GM21786 (cell line): ENCODE results near the gene ZNF500.
"Not testable (repeated sequence)": the region's sequence is repeated elsewhere in the genome, so short reads cannot be mapped to it uniquely, and the experiment has no call there.

ENCODE experiments used
- ATAC-seq: cut with Tn5 transposase; IDR thresholded peaks from one replicate; pipeline ENCODE4 v1.9.1; 2021; ENCODE audit not compliant: unreplicated experiment

The ZNF500 gene

DNA sequence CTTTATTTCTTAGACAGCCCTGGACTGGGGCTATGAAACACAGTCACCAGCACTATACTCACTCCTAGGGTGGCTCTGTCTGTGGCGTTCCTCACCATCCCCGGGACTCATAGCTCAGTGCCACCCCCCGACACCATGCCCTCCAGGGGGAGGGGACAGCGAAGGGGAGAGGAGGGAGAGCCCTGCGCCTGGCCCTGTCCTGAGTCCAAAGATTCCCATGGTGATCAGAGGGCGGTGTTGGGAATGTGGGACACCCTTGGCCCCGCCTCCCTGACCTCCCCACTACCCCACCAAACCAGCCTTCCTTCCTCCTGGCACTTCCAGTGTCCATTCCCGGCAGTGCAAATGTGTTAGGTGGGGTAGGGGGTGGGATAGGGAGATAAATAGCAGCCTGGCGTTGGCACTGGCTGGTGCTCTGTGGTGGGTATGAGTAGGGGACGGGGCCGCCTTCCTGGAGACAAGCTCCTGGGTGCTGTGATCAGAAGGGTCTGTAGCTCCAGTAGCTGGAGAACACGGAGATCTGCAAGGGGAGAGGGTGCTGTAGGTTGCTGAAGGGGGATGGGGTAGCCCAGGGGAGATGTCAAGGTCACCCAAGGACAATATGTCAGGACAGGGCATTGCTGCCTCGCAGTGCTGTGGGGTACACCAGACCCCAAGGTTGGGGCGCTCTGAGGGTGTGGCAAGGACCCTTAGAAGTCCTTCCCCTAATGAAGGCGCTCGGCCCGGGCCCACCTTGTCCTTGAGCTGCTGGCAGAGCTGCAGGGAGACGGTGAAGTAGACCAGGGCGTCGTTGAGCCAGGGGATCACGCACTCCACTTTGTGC is 30.2 kb upstream of the ZNF500 start:
- no peak for ATAC-seq

DNA sequence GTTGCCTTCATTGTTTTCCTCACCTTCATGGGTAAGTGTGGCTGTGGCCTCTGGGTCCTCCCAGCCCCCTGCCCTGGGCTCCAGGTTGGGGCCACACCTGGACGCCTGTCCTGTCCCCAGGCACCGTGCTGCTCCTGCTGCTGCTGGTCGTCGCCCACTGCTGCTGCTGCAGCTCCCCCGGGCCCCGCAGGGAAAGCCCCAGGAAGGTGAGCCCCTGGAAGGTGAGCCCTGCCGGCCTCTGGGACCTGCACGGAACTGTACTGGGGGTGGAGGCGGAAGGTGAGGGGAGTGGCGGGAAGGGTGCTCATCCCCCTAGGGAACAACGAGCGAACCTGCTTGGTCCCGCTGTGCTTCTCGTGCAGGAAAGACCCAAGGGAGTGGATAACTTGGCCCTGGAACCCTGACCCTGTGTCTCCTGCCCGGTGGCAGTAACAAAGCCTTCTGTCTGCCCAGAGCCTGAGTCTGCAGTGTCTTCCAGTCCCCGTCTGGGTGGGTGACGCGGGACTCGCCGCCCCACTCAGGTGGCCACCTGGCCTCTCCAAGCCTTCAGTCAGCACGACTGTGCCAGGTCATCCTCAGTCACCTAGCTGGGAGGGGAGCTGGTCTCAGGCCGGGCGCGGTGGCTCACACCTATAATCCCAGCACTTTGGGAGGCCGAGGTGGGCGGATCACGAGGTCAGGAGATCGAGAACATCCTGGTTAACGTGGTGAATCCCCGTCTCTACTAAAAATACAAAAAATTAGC is 29.0 kb upstream of the ZNF500 start:
- no peak for ATAC-seq

GRCh38 chr16:4795181-4795827 is 28.3 kb upstream of the ZNF500 start, which contains the start of gene SMIM22:
Gene SMIM22 (plus strand): TSS chr16:4795369. CDS start chr16:4795735, 366 bp downstream.
- ATAC-seq: no peak

DNA sequence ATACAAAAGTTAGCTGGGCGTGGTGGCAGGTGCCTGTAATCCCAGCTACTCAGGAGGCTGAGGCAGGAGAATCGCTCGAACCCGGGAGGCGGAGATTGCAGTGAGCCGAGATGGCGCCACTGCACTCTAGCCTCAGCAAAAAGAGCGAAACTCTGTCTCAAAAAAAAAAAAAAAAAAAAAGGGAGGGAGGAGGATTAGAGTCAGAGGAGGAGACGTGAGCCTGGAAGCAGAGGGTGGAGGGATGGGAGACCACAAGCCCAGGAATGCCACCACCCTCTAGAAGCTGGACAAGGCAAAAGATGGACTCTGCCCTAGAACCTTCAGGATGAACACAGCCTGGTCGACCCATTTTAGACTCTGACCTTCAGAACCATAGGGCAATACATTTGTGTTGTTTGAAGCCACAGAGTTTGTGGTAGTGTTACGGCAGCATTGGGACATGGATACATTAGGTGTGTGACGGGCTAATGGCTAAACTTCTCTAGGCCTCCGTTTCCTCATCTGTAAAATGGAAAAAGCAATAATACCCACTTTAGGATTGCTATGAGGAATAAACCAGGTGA is 26.1 kb upstream of the ZNF500 start:
- no peak for ATAC-seq

DNA sequence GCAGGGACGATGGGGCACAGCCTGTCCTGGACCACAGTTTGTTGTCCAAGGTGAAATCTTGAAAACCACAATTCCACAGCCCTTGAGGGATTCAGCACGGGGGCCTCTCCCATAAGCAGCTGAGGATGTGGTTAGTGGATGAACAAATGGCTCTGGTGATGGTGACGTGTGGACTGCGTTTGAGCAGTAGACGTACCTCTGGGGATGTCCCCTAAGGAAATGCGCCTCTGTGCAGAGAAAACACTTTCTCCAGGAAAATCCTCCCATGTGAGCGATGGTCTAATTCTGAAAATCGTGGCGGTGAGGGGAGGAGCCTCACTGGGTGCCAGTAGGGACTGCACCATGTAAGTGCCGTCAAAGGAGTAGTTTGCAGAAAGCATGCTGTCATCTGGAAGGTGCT is 23.9 kb upstream of the ZNF500 start:
- no peak for ATAC-seq

DNA sequence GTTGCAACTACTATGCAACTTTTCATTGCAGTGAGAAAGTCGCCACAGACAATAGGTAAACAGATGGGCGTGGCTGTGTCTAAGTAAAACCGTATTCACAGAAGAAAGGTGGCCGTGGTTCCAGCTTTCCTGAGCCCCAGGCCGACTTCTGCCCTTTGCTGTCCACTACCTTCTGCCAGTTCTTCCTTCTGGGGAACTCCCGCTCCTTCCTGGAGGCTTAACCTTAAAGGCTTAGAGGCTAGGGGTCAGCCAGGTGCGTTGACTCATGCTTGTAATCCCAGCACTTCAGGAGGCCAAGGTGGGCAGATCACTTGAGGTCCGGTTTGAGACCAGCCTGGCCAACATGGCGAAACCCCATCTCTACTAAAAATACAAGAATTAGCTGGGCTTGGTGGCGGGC is 23.3 kb upstream of the ZNF500 start:
- ATAC-seq: no peak

DNA sequence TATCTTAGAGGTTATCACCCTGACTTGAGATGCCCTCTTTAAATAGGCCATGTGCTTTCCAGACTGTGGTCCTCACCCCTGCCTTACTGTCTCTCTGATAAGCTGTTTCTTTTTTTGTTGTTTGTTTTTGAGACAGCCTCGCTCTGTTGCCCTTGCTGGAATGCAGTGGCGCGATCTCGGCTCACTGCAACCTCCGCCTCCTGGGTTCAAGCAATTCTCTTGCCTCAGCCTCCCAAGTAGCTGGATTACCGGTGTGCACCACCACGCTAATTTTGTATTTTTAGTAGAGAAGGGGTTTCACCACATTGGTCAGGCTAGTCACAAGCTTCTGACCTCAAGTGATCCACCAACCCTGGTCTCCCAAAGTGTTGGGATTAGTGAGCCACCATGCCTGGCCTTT is 21.9 kb upstream of the ZNF500 start:
- no peak for ATAC-seq

GRCh38 chr16:4788489-4788889 is 21.5 kb upstream of the ZNF500 start:
- no peak for ATAC-seq

- ATAC-seq: no peak
These were observed 20.9 kb upstream of the ZNF500 start, which contains the start of gene SEPTIN12 for GRCh38 chr16:4787627-4788482. Gene SEPTIN12 (minus strand): TSS chr16:4788345. CDS start chr16:4787645, 700 bp downstream.

GRCh38 chr16:4787068-4787467 is 20.1 kb upstream of the ZNF500 start:
- ATAC-seq: no peak

DNA sequence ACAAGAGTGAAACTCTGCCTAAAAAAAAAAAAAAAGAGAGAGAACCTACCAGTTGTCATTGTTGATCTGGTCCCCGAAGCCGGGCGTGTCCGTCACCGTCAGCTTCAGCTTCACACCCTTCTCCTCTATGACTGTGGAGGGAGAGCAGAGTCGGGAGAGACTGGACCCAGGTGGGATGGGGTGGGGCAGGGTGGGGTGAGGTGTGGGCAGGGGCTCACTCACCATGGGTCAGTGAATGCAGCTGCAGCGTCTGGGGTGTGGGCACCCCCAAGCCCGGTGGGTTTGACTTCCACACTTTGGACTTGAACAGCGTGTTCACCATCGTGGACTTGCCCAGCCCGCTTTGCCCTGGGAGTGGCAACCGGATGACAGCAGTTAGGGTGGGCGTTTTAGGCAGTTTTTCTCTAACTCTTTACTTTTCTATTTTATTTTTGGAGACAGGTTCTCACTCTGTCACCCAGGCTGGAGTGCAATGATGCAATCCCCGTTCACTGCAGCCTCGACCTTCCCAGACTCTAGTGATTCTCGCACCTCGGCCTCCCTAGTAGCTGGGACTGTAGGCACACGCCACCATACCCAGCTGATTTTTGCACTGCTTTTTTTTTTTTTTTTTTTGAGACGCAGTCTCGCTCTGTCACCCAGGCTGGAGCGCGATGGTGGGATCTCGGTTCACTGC is 18.9 kb upstream of the ZNF500 start:
- no peak for ATAC-seq

- not testable (repeated sequence) for ATAC-seq
These were observed 17.6 kb upstream of the ZNF500 start for GRCh38 chr16:4784444-4784987.

- no peak for ATAC-seq
These were observed 17.0 kb upstream of the ZNF500 start for GRCh38 chr16:4783951-4784336.

DNA sequence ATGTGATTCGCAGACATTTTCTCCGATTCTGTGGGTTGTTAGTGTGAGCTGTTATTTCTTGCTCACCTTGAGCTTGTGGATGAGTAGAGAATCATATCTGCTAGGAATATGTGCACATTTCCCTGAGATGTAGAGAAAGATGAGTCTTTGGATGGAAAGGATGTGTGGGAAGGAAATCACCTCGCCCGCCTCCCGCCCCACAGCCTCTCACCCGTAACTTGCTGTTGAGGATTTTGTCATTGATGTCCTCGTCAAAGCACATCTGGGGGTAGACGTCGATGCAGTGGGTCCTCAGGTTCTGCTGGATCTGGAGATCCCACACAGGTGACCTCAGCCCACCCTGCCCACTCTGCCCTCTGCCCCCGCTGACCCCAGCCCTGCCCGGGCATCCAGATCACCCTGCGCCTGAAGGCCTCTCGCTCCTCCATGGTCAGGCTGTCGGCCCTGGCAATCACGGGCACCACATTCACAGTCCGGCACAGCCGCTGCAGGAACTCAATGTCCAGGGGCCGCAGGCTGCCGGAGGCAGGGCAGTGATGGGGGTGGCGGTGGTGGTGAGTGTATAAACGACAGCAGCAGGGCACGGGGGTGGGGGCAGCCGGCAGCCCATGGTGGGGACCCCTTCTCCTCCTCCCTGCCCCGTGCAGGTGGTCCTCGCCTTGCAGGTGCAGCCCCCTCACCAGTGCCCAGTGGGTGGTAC is 16.4 kb upstream of the ZNF500 start:
- no peak for ATAC-seq

GRCh38 chr16:4780235-4780634 is 13.3 kb upstream of the ZNF500 start:
- no peak for ATAC-seq

DNA sequence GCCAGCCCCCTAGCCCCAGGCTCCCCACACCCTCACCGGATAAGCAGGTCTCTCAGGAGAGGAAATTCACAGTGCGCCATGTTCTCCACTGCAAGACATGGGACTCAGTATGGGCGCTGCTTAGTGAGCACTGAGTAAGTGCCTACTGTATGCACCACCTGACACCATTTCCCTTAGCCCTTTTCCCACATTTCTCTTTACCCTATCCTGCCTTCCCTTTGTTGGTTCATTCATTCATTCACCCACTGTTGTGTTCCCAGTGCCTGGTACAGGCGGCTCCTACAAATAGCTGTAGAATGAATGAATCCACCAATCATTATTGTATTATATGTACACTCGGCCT is 11.1 kb upstream of the ZNF500 start:
- ATAC-seq: no peak

DNA sequence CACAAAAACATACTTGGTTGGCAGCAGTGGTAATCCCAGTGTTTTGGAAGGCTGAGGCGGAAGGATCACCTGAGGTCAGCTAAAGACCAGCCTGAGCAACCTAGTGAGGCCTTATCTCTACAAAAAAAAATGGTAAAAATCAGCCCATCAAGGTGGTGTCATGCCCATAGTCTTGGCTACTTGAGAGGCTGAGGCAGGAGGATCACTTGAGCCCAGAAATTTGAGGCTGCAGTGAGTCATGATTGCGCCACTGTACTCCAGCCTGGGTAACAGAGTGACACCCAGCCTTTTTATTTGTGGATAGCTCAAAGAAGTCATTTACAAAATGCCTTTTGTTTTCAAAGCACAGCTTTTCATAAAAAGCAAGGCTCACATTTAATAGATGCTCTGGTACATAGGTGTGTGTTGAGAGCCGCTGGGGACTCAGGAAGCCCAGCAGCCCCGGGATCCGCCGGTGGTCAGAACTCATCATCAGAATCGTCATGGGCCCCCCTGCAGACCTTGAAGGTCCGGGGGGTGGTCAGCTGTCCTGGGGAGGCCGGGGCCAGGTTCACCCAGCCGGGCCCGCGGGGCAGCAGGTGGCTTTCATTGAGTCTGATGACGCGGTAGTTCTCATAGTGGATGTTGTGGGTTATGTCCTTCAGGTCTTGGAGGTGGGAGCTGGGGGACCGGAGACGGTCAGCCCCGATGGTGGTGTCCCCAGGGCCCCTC is 10.5 kb upstream of the ZNF500 start:
- no peak for ATAC-seq

DNA sequence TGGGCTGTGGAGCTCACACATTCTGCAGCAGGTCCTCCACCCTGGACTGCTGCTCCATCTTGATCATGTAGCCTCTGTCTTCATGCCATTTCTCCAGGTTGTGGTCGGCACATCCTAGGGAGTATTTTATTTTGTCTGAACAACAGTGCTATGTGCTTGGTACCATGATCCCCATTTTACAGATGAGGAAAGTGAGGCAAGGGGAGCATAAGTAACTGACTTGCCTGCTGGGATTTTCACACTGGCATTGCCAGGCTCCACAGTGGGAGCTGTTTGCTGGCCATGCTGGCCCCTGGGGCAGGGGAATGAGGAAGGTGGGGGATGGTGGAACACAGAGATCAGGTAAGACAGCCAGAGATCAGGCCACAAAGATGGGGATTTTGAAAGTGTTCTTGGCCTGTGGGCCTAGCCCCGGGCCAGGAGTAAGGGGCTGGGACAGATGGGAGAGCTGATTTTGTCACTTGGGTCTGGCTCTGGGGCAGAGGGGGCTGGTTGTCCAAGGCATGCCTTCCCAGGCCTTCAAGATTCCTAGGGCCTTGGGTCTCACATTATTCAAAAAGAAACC is 9.3 kb upstream of the ZNF500 start:
- ATAC-seq: no peak
